K562 (cell line): Measurements from ENCODE around the gene COX6A1. TPM values are rescaled to one million over a fixed set of nuclear protein-coding genes. Genes with fewer than 3 reads are reported as not detected.

ENCODE experiments used
- ARHGAP35 ChIP-seq: fragments of 450-650 bp; IDR thresholded peaks from 2 replicates; pipeline ENCODE4 v1.6.1; 2018; ENCODE audit not compliant: partially characterized antibody
- DDX20 ChIP-seq: fragments of 450-650 bp; IDR thresholded peaks from 2 replicates; pipeline ENCODE4 v1.6.1; 2016; ENCODE audit warnings: missing genetic modification characterization, low read depth, mild to moderate bottlenecking, missing compliant biosample characterization, moderate library complexity
- FOS ChIP-seq: IDR thresholded peaks from 3 replicates; pipeline ENCODE4 v1.6.1; 2011; ENCODE audit not compliant: insufficient read length; ENCODE audit errors: extremely low read depth
- FOXK2 ChIP-seq, 2 experiments: fragments of 450-650 bp; IDR thresholded peaks in 1 of 2; conservative IDR thresholded peaks in 1 of 2; 2 replicates each; pipeline ENCODE4 v1.6.1; 2016; ENCODE audit warnings: low read depth in 2 of 2, mild to moderate bottlenecking in 1 of 2
- FOXP1 ChIP-seq: sonication (generic); formaldehyde crosslinking; IDR thresholded peaks from 2 replicates; pipeline ENCODE4 v1.8.0; 2022; ENCODE audit warnings: mild to moderate bottlenecking, missing genetic modification reagents
- HCFC1 ChIP-seq: IDR thresholded peaks from 2 replicates; pipeline ENCODE4 v1.6.1; 2012; ENCODE audit warnings: low read depth, low read length, improper control_type of control experiment
- HNRNPUL1 ChIP-seq: fragments of 200-400 bp; formaldehyde crosslinking; IDR thresholded peaks from 2 replicates; pipeline ENCODE4 v1.6.1; 2017; ENCODE audit warnings: low read length
- JUN ChIP-seq, 2 experiments: sonication (generic) in 1 of 2; formaldehyde crosslinking in 1 of 2; IDR thresholded peaks; 2 replicates each; pipeline versions ENCODE4 v1.6.1 to v1.8.0; 2012 to 2022; ENCODE audit warnings: borderline replicate concordance in 2 of 2, mild to moderate bottlenecking in 2 of 2, improper control_type of control experiment in 1 of 2, low read depth in 1 of 2, low read length in 1 of 2, missing genetic modification reagents in 1 of 2
- KDM1A ChIP-seq, 2 experiments: fragments of 450-650 bp; IDR thresholded peaks; 2 replicates each; pipeline ENCODE4 v1.6.1; 2016; ENCODE audit warnings: mild to moderate bottlenecking in 2 of 2
- KDM5B ChIP-seq: fragments of 200-600 bp; sonication (generic); IDR thresholded peaks from 2 replicates; pipeline ENCODE4 v1.6.1; 2012; ENCODE audit warnings: low read depth, mild to moderate bottlenecking, moderate library complexity, low read length, control low read depth, inconsistent platforms; ENCODE audit not compliant: insufficient replicate concordance
- NR0B1 ChIP-seq: fragments of 450-650 bp; IDR thresholded peaks from one replicate; pipeline ENCODE4 v1.6.1; 2018; ENCODE audit warnings: mild to moderate bottlenecking, moderate library complexity; ENCODE audit not compliant: partially characterized antibody
- PHF21A ChIP-seq: fragments of 450-650 bp; IDR thresholded peaks from 2 replicates; pipeline ENCODE4 v1.6.1; 2017; ENCODE audit warnings: low read depth, borderline replicate concordance
- PURB ChIP-seq: sonication (generic); formaldehyde crosslinking; IDR thresholded peaks from 2 replicates; pipeline ENCODE4 v1.9.0; 2021; ENCODE audit warnings: low read depth, mild to moderate bottlenecking, missing genetic modification reagents
- RBM17 ChIP-seq: fragments of 200-400 bp; formaldehyde crosslinking; IDR thresholded peaks from 2 replicates; pipeline ENCODE4 v1.6.1; 2017; ENCODE audit warnings: low read depth, mild to moderate bottlenecking, low read length, borderline replicate concordance
- RBM39 ChIP-seq: fragments of 200-400 bp; formaldehyde crosslinking; optimal IDR thresholded peaks from 2 replicates; pipeline ENCODE3; 2018; ENCODE audit warnings: low read depth, low read length
- SNIP1 ChIP-seq: fragments of 450-650 bp; IDR thresholded peaks from 2 replicates; pipeline ENCODE4 v1.7.1; 2017; ENCODE audit warnings: low read depth, mild to moderate bottlenecking
- SREBF1 ChIP-seq: fragments of 150-350 bp; IDR thresholded peaks from 2 replicates; pipeline ENCODE4 v1.6.1; 2014; ENCODE audit warnings: antibody characterized with exemption, low read depth, low read length, borderline replicate concordance
- SRSF1 ChIP-seq: fragments of 200-400 bp; formaldehyde crosslinking; IDR thresholded peaks from 2 replicates; pipeline ENCODE4 v1.6.1; 2017; ENCODE audit warnings: mild to moderate bottlenecking, low read depth, low read length, moderate library complexity
- XRCC5 ChIP-seq: fragments of 200-400 bp; formaldehyde crosslinking; IDR thresholded peaks from 2 replicates; pipeline ENCODE4 v1.6.1; 2017; ENCODE audit warnings: low read depth, mild to moderate bottlenecking, low read length
- ZNF197 ChIP-seq: fragments of 200-800 bp; sonication (Bioruptor generic); IDR thresholded peaks from 2 replicates; pipeline ENCODE4 v1.6.1; 2016; ENCODE audit warnings: low read depth, missing genetic modification characterization, missing compliant biosample characterization
- ZNF212 ChIP-seq: fragments of 450-650 bp; formaldehyde crosslinking; IDR thresholded peaks from 2 replicates; pipeline ENCODE4 v1.4.0; 2020; ENCODE audit warnings: mild to moderate bottlenecking
- ZNF224 ChIP-seq: sonication (generic); formaldehyde crosslinking; IDR thresholded peaks from 2 replicates; pipeline ENCODE4 v1.8.0; 2022; ENCODE audit warnings: mild to moderate bottlenecking, missing genetic modification reagents
- polyA plus RNA-seq, 8 experiments: library from polyadenylated mRNA; depleted of rRNA in 4 of 8; stranded (reverse) in 5 of 8; unstranded in 3 of 8; fragments of >200 nt; fragmentation: Nextera tagmentation in 2 of 8; fragmentation: Illumina TruSeq in 1 of 8; extraction: Ambion mirVana in 2 of 8; extraction: Trizol in 1 of 8; gene quantifications; 2 replicates each; pipeline versions ENCODE4 v1.2.1 to v1.2.3, GENCODE V29; 2011 to 2014; ENCODE audit warnings: inconsistent platforms in 1 of 8, missing spikeins in 1 of 8
- total RNA-seq, 7 experiments: library from RNA; depleted of rRNA in 6 of 7; stranded (reverse); fragments of >200 nt in 6 of 7; fragmentation: Illumina TruSeq in 2 of 7; extraction: Trizol in 2 of 7; gene quantifications; 2 replicates each; pipeline versions ENCODE4 v1.2.1 to v1.2.3, GENCODE V29; 2011 to 2021; ENCODE audit warnings: low replicate concordance in 1 of 7
- TF ChIP-seq, protein P1 (sequence below): sonication (generic); formaldehyde crosslinking; IDR thresholded peaks from 2 replicates; pipeline ENCODE4 v1.9.0; 2022; ENCODE audit warnings: mild to moderate bottlenecking, missing genetic modification reagents
- TF ChIP-seq, protein P2 (sequence below): fragments of 150-350 bp; conservative IDR thresholded peaks from 2 replicates; pipeline ENCODE4 v1.6.1; 2014; ENCODE audit warnings: low read length

Gene COX6A1
- total and polyA plus RNA-seq, 9 of the 15 experiments (the other 6 are each of a cell fraction or from before 2014, with no cell fraction given), result 414 to 4,142 (median 931) TPM

GRCh38 chr12:120469450-120470149 lies 31.7 kb downstream of the COX6A1 start, which contains the start of gene SRSF9 (continued):
- TF ChIP-seq DDX20 (tag) (no peak), KDM1A (IDR thresholded peaks at IDR 0.05) (no peak), ARHGAP35 (no peak), JUN (IDR thresholded peaks at IDR 0.05; ENCODE audit: borderline replicate concordance, low read depth, low read length) (no peak), JUN (CRISPR knock-in tag; IDR thresholded peaks at IDR 0.05; ENCODE audit: borderline replicate concordance) (no peak), SRSF1 (no peak), SREBF1 (no peak), ZNF212 (CRISPR knock-in tag) (no peak), HCFC1 (peak; percentile 77), HNRNPUL1 (no peak), FOS (no peak), KDM5B (peak; percentile 73), PURB (CRISPR knock-in tag) (no peak), RBM39 (no peak), NR0B1 (no peak), SNIP1 (no peak), XRCC5 (peak; percentile 89; the same call in 1 of the 2 replicates), FOXK2 (conservative IDR thresholded peaks at IDR 0.05 in 1 of 2, IDR thresholded peaks at IDR 0.05 in 1 of 2; ENCODE audit: low read depth in 2 of 2) (peak in 1 of 2 experiments; percentile 43; a peak in 1 of 4 replicates), PHF21A (0 out of 2 replicates have a peak, but pooled peaks have one; percentile 12), RBM17 (no peak), ZNF224 (CRISPR knock-in tag) (no peak), ZNF197 (CRISPR knock-in tag) (no peak), FOXP1 (peak; percentile 69)
- TF ChIP-seq, protein P1, sequence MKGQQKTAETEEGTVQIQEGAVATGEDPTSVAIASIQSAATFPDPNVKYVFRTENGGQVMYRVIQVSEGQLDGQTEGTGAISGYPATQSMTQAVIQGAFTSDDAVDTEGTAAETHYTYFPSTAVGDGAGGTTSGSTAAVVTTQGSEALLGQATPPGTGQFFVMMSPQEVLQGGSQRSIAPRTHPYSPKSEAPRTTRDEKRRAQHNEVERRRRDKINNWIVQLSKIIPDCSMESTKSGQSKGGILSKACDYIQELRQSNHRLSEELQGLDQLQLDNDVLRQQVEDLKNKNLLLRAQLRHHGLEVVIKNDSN (CRISPR knock-in tag), result no peak
- TF ChIP-seq, protein P2, sequence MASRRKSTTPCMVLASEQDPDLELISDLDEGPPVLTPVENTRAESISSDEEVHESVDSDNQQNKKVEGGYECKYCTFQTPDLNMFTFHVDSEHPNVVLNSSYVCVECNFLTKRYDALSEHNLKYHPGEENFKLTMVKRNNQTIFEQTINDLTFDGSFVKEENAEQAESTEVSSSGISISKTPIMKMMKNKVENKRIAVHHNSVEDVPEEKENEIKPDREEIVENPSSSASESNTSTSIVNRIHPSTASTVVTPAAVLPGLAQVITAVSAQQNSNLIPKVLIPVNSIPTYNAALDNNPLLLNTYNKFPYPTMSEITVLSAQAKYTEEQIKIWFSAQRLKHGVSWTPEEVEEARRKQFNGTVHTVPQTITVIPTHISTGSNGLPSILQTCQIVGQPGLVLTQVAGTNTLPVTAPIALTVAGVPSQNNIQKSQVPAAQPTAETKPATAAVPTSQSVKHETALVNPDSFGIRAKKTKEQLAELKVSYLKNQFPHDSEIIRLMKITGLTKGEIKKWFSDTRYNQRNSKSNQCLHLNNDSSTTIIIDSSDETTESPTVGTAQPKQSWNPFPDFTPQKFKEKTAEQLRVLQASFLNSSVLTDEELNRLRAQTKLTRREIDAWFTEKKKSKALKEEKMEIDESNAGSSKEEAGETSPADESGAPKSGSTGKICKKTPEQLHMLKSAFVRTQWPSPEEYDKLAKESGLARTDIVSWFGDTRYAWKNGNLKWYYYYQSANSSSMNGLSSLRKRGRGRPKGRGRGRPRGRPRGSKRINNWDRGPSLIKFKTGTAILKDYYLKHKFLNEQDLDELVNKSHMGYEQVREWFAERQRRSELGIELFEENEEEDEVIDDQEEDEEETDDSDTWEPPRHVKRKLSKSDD, result 0 out of 2 replicates have a peak, but pooled peaks have one; percentile 36
